ENCODE measurements around the gene SELENOW. TPM values are rescaled to one million over a fixed set of nuclear protein-coding genes. Genes with fewer than 3 reads are reported as not detected.
"Not testable (repeated sequence)": the region's sequence is repeated elsewhere in the genome, so short reads cannot be mapped to it uniquely, and the experiment has no call there.

SELENOW gene
- total RNA-seq, 2 donors from 2014 or later = 1,458 to 1,507 TPM

DNA sequence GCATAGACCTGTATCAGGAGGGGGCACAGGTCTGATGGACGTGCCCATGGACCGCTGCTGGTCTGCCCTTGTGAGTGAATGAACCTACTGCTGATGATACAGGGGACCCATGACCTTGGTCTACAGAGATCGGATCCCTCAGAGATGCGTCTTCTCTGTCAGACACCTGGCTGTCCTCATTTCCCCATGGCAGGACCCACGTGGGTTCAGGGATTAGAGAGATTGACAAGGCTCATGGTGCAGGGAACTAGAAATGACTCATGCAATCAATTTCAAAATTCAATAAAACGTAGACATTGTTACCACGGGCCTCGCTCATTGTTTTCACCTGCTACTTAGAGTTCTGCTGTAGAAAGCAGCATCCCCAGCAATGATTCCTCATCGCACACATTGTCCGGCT, 26.8 kb downstream of the SELENOW start:
- DNase-seq (ENCODE audit: low spot score) = no peak
- TF ChIP-seq CTCF (IDR thresholded peaks at IDR 0.05) = no peak
- Histone ChIP-seq H3K9me3 (no peaks in the 10 kb centered on the region), H3K27me3 (no peaks in the 10 kb centered on the region), H3K36me3 (no peaks in the 10 kb centered on the region), H3K27ac (no peak overlapping the region), H3K4me1 (no peaks in the 10 kb centered on the region), H3K4me3 (no peak overlapping the region)

DNA sequence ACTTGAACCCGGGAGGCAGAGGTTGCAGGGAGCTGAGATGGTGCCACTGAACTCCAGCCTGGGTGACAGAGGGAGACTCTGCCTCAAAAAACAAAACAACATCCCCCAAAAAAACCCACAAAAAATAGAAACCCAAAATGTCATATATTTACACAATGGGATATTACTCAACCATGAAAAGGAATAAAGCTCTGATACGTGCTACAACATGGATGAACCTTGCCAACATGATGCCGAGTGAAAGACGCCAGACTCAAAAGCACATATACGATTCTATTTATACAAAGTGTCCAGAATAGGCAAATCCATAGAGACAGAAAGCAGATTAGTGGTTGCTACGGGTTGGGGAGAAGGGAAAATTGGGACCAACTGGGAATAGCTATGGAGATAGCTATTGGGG, 27.9 kb downstream of the SELENOW start:
- Histone ChIP-seq H3K36me3 (no peaks in the 10 kb centered on the region), H3K4me1 (no peaks in the 10 kb centered on the region), H3K27me3 (no peaks in the 10 kb centered on the region), H3K9me3 (no peaks in the 10 kb centered on the region), H3K27ac (no peak overlapping the region), H3K4me3 (no peak overlapping the region)
- no peak for TF ChIP-seq CTCF (IDR thresholded peaks at IDR 0.05)
- no peak for DNase-seq (ENCODE audit: low spot score)

DNA sequence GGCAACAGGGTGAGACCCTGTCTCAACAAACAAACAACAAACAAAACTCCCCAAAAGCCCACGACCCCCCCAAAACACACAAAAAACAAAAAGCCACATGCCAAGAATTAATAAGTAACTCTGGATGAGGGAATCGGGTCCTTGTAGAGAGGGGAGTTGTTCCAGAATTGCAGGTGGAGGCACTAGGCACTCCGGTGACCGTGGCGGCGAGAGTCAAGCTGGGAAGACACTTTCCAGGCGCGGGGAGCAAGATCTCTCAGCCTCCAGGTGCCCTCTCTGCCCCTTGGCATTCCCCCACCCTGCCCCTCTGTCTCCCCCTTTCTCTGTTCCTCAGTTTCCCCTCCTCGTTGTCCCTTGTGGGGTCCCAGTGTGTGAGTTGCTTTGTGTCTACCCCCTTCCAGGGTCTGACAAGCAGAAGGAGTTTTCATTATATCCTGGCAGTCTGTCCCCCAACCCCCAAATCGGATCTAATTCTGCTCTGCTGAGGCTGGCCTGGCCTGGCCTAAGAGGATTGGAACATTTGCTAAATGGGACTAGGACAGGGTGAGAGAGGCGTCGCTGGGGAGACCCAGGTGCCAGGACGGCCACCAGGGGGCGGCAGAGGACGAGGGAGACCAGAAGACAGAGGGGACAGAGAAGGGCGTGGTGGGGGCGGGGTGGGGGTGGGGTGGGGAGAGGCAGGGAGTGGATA, 34.9 kb downstream of the SELENOW start:
- no peak for DNase-seq (ENCODE audit: low spot score)
- H3K4me3 ChIP-seq = no peak overlapping the region
- no peaks in the 10 kb centered on the region for H3K36me3 ChIP-seq
- no peak overlapping the region for H3K27ac ChIP-seq
- peak; percentile 59 to 68 for TF ChIP-seq CTCF (IDR thresholded peaks at IDR 0.05)
- H3K9me3 ChIP-seq = no peaks in the 10 kb centered on the region
- H3K4me1 ChIP-seq = no peaks in the 10 kb centered on the region
- no peaks in the 10 kb centered on the region for H3K27me3 ChIP-seq

- no peaks in the 10 kb centered on the region for H3K9me3 ChIP-seq
- H3K27me3 ChIP-seq = no peaks in the 10 kb centered on the region
- H3K4me1 ChIP-seq = no peaks in the 10 kb centered on the region
- peak in 1 of 2 donors; percentile 2 for TF ChIP-seq CTCF (IDR thresholded peaks at IDR 0.05)
- H3K4me3 ChIP-seq = no peak overlapping the region
- H3K27ac ChIP-seq = no peak overlapping the region
- no peak for DNase-seq (ENCODE audit: low spot score)
- H3K36me3 ChIP-seq = no peaks in the 10 kb centered on the region
These were observed 35.5 kb downstream of the SELENOW start for GRCh38 chr19:47813995-47814328.

GRCh38 chr19:47816270-47816669, 37.8 kb downstream of the SELENOW start:
- H3K9me3 ChIP-seq; H3K4me1 ChIP-seq; DNase-seq (ENCODE audit: low spot score); H3K4me3 ChIP-seq; H3K36me3 ChIP-seq; H3K27ac ChIP-seq; H3K27me3 ChIP-seq: not testable (repeated sequence)

- not testable (repeated sequence) for H3K4me3 ChIP-seq; H3K4me1 ChIP-seq; H3K27ac ChIP-seq; H3K27me3 ChIP-seq; DNase-seq (ENCODE audit: low spot score); H3K9me3 ChIP-seq; H3K36me3 ChIP-seq
These were observed 39.7 kb downstream of the SELENOW start for GRCh38 chr19:47818221-47818620.

GRCh38 chr19:47819858-47820257, 41.4 kb downstream of the SELENOW start:
- H3K4me3 ChIP-seq = no peak overlapping the region
- no peak for DNase-seq (ENCODE audit: low spot score)
- H3K9me3 ChIP-seq = no peaks in the 10 kb centered on the region
- H3K27ac ChIP-seq = no peak overlapping the region
- H3K27me3 ChIP-seq = no peaks in the 10 kb centered on the region
- TF ChIP-seq CTCF (IDR thresholded peaks at IDR 0.05) = no peak
- H3K4me1 ChIP-seq = no peaks in the 10 kb centered on the region
- no peaks in the 10 kb centered on the region for H3K36me3 ChIP-seq

All from right atrium auricular region (tissue), 2 donors.